IMR-90 (cell line): Measurements from ENCODE around the gene RAI1.

Experiments
- BHLHE40 ChIP-seq: fragments of 150-350 bp; IDR thresholded peaks from 2 replicates; pipeline ENCODE4 v1.6.1; 2016; ENCODE audit warnings: mild to moderate bottlenecking, low read depth, low read length
- CEBPB ChIP-seq: IDR thresholded peaks from 2 replicates; pipeline ENCODE4 v1.6.1; 2012; ENCODE audit warnings: low read depth, low read length, improper control_type of control experiment
- CHD1 ChIP-seq: IDR thresholded peaks from 2 replicates; pipeline ENCODE4 v1.6.1; 2012; ENCODE audit warnings: low read depth, low read length, improper control_type of control experiment
- CTCF ChIP-seq: conservative IDR thresholded peaks from 2 replicates; pipeline ENCODE4 v1.5.1; 2012; ENCODE audit warnings: mild to moderate bottlenecking, low read depth, low read length, improper control_type of control experiment
- ELK1 ChIP-seq: fragments of 150-350 bp; IDR thresholded peaks from 2 replicates; pipeline ENCODE4 v1.6.1; 2016; ENCODE audit warnings: low read depth, mild to moderate bottlenecking, low read length, moderate library complexity, borderline replicate concordance
- FOS ChIP-seq: fragments of 150-350 bp; IDR thresholded peaks from 2 replicates; pipeline ENCODE4 v1.6.1; 2016; ENCODE audit warnings: low read depth, low read length
- MAFK ChIP-seq: IDR thresholded peaks from 2 replicates; pipeline ENCODE4 v1.6.1; 2012; ENCODE audit warnings: low read depth, low read length, improper control_type of control experiment
- MAZ ChIP-seq: IDR thresholded peaks from 2 replicates; pipeline ENCODE4 v1.6.1; 2012; ENCODE audit warnings: low read depth, mild to moderate bottlenecking, low read length, improper control_type of control experiment, moderate library complexity, borderline replicate concordance
- POLR2A ChIP-seq: IDR thresholded peaks from 2 replicates; pipeline ENCODE4 v1.6.1; 2012; ENCODE audit warnings: mild to moderate bottlenecking, low read depth, low read length
- RAD21 ChIP-seq: IDR thresholded peaks from 2 replicates; pipeline ENCODE4 v1.6.1; 2012; ENCODE audit warnings: low read length, improper control_type of control experiment
- RCOR1 ChIP-seq: IDR thresholded peaks from 2 replicates; pipeline ENCODE4 v1.6.1; 2012; ENCODE audit warnings: mild to moderate bottlenecking, low read length, improper control_type of control experiment; ENCODE audit not compliant: insufficient replicate concordance
- SMC3 ChIP-seq: fragments of 150-350 bp; IDR thresholded peaks from 2 replicates; pipeline ENCODE4 v1.6.1; 2016; ENCODE audit warnings: low read depth, mild to moderate bottlenecking, antibody characterized with exemption, low read length, moderate library complexity
- USF2 ChIP-seq: fragments of 150-350 bp; IDR thresholded peaks from 2 replicates; pipeline ENCODE4 v1.6.1; 2017; ENCODE audit warnings: mild to moderate bottlenecking, antibody characterized with exemption, low read length, low read depth

GRCh38 chr17:17647524-17648178 lies 33.6 kb upstream of the RAI1 start:
- TF ChIP-seq ELK1 (no peak), CEBPB (no peak), CTCF (no peak), BHLHE40 (no peak), POLR2A (no peak), USF2 (no peak), FOS (no peak), RAD21 (no peak), MAFK (no peak), MAZ (no peak), SMC3 (no peak), CHD1 (no peak), RCOR1 (no peak)
